Measurements from ENCODE around the gene HOXA9. TPM values are rescaled to one million over a fixed set of nuclear protein-coding genes. Genes with fewer than 3 reads are reported as not detected.

Gene HOXA9
- polyA plus RNA-seq, 2 of the 4 experiments (the other 2 are of a cell fraction): 1.4 TPM

DNA sequence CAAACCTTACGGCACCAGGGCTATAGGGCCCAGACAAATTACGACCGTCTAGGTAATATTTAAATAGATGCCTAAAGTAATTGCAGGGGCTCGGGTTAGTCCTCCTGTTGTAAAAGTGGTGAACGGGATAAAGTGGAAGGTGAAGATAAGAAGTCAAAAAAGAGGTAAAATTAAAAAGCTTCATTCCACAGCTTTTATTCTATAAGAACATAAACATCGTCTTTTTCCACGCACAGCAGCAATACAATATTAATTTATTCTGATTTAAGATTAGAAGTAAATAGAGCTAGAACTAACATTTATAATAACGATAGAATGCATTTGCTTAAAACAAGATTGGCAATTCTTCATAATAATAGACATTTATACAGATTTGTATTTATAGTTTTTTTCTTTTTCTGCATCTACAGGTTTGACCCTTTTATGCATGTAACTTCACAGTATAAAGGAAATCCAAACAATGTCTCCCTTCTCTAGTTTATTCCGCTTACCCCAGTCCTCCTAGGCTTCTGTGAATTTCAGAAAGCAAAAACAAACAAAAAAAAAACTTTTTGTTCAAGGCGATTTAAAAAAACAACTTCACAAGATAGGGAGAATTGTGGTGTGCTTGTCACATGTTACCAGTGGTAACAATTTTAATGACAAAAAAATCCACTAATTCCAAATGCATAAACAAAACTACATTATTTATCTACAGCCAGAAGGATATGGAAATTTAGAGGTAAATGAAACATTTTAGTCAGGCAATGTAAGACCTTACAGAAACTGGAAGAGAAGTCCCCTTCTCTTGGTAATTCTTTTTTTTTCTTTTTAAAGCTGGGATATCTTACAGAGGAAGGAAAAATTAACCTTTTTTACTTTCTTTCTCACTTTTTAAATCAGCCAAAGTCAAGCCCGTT is 5.3 kb upstream of the HOXA9 start:
- CTCF ChIA-PET: interaction anchor here (1.5 to 6.1 kb wide), 4 partner anchors 8 to 801 kb away, joined by 4 to 47 read pairs (median 20); no protein-coding TSS in a partner anchor
- WGBS (ENCODE audit: missing lambda C conversion rate): 89% methylated on average over 11 of the region's 11 CpGs
- peaks cover 4% of the 10 kb centered on the region; the same call in 1 of the 3 replicates for H3K4me1 ChIP-seq
- H3K27ac ChIP-seq: peak overlapping the region; percentile 79 to 93
- peak overlapping the region; percentile 73 for H3K4me2 ChIP-seq
- DNase-seq (ENCODE audit: low read depth in 1 of 2, low spot score in 1 of 2) (no peak), FAIRE-seq (peak; percentile 83), ATAC-seq (no peak)
- POLR2A ChIA-PET: interaction anchor here (0.6 kb wide), 1 partner anchor 629 kb away, joined by 3 read pairs; no protein-coding TSS in a partner anchor
- peak overlapping the region; percentile 55; the same call in 2 of the 3 replicates for H3K4me3 ChIP-seq
- TF ChIP-seq, protein P1, sequence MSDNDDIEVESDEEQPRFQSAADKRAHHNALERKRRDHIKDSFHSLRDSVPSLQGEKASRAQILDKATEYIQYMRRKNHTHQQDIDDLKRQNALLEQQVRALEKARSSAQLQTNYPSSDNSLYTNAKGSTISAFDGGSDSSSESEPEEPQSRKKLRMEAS (IDR thresholded peaks at IDR 0.05): no peak
- TF ChIP-seq POLR2AphosphoS2 (conservative IDR thresholded peaks at IDR 0.05; ENCODE audit: low read length): no peak
- TF ChIP-seq, protein P2, sequence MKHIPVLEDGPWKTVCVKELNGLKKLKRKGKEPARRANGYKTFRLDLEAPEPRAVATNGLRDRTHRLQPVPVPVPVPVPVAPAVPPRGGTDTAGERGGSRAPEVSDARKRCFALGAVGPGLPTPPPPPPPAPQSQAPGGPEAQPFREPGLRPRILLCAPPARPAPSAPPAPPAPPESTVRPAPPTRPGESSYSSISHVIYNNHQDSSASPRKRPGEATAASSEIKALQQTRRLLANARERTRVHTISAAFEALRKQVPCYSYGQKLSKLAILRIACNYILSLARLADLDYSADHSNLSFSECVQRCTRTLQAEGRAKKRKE (CRISPR knock-in tag; IDR thresholded peaks at IDR 0.05; ENCODE audit: low read depth): no peak
- TF ChIP-seq NFE2L2 (conservative IDR thresholded peaks at IDR 0.05; ENCODE audit: low read length): no peak
- TF ChIP-seq HDAC2 (IDR thresholded peaks at IDR 0.05): no peak
- no peak for TF ChIP-seq MAFK (IDR thresholded peaks at IDR 0.05; ENCODE audit: partially characterized antibody)
- no peak for TF ChIP-seq EHF (CRISPR knock-in tag; IDR thresholded peaks at IDR 0.05)
- TF ChIP-seq NPAS2 (CRISPR knock-in tag; IDR thresholded peaks at IDR 0.05; ENCODE audit: borderline replicate concordance): no peak
- no peak for TF ChIP-seq FOSB (CRISPR knock-in tag; IDR thresholded peaks at IDR 0.05)
- TF ChIP-seq, protein P3, sequence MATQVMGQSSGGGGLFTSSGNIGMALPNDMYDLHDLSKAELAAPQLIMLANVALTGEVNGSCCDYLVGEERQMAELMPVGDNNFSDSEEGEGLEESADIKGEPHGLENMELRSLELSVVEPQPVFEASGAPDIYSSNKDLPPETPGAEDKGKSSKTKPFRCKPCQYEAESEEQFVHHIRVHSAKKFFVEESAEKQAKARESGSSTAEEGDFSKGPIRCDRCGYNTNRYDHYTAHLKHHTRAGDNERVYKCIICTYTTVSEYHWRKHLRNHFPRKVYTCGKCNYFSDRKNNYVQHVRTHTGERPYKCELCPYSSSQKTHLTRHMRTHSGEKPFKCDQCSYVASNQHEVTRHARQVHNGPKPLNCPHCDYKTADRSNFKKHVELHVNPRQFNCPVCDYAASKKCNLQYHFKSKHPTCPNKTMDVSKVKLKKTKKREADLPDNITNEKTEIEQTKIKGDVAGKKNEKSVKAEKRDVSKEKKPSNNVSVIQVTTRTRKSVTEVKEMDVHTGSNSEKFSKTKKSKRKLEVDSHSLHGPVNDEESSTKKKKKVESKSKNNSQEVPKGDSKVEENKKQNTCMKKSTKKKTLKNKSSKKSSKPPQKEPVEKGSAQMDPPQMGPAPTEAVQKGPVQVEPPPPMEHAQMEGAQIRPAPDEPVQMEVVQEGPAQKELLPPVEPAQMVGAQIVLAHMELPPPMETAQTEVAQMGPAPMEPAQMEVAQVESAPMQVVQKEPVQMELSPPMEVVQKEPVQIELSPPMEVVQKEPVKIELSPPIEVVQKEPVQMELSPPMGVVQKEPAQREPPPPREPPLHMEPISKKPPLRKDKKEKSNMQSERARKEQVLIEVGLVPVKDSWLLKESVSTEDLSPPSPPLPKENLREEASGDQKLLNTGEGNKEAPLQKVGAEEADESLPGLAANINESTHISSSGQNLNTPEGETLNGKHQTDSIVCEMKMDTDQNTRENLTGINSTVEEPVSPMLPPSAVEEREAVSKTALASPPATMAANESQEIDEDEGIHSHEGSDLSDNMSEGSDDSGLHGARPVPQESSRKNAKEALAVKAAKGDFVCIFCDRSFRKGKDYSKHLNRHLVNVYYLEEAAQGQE (IDR thresholded peaks at IDR 0.05): no peak
- no peak for TF ChIP-seq HEYL (CRISPR knock-in tag; IDR thresholded peaks at IDR 0.05)
- no peak for TF ChIP-seq NR3C1 (IDR thresholded peaks at IDR 0.05)
- TF ChIP-seq, protein P4, sequence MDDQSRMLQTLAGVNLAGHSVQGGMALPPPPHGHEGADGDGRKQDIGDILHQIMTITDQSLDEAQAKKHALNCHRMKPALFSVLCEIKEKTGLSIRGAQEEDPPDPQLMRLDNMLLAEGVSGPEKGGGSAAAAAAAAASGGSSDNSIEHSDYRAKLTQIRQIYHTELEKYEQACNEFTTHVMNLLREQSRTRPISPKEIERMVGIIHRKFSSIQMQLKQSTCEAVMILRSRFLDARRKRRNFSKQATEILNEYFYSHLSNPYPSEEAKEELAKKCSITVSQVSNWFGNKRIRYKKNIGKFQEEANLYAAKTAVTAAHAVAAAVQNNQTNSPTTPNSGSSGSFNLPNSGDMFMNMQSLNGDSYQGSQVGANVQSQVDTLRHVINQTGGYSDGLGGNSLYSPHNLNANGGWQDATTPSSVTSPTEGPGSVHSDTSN (IDR thresholded peaks at IDR 0.05): no peak
- no peak for TF ChIP-seq RCOR1 (IDR thresholded peaks at IDR 0.05; ENCODE audit: low read depth, low read length)
- no peak for TF ChIP-seq KDM5A (IDR thresholded peaks at IDR 0.05)
- no peak for TF ChIP-seq FOXS1 (CRISPR knock-in tag; IDR thresholded peaks at IDR 0.05)
- TF ChIP-seq, protein P5, sequence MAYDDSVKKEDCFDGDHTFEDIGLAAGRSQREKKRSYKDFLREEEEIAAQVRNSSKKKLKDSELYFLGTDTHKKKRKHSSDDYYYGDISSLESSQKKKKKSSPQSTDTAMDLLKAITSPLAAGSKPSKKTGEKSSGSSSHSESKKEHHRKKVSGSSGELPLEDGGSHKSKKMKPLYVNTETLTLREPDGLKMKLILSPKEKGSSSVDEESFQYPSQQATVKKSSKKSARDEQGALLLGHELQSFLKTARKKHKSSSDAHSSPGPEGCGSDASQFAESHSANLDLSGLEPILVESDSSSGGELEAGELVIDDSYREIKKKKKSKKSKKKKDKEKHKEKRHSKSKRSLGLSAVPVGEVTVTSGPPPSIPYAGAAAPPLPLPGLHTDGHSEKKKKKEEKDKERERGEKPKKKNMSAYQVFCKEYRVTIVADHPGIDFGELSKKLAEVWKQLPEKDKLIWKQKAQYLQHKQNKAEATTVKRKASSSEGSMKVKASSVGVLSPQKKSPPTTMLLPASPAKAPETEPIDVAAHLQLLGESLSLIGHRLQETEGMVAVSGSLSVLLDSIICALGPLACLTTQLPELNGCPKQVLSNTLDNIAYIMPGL (CRISPR knock-in tag; IDR thresholded peaks at IDR 0.05; ENCODE audit: borderline replicate concordance): no peak
- no peak for TF ChIP-seq KDM1A (IDR thresholded peaks at IDR 0.05; ENCODE audit: low read depth)
- no peaks in the 10 kb centered on the region for H3K9me3 ChIP-seq

All from A549 (cell line).